Aorta (tissue), 5 donors: Measurements from ENCODE around the gene ACVR1B. TPM values are rescaled to one million over a fixed set of nuclear protein-coding genes. Genes with fewer than 3 reads are reported as not detected.

Experiments used
- ATAC-seq: fragments of 200-7000 bp; cut with Tn5 transposase; one replicate; pipeline ENCODE4 v1.9.1; 2022; ENCODE audit warnings: moderate library complexity; ENCODE audit not compliant: low FRiP score
- DNase-seq, 2 donors: peaks; one replicate each; pipeline ENCODE4 v3.0.0-alpha.2; 2020
- H3K27ac ChIP-seq, 2 donors: one replicate each; pipeline ENCODE4 v1.5.1; 2013; ENCODE audit warnings: low read length in 2 of 2, mild to moderate bottlenecking in 2 of 2, moderate library complexity in 2 of 2, control low read depth in 1 of 2, inconsistent platforms in 1 of 2, low read depth in 1 of 2
- H3K27me3 ChIP-seq, 2 donors: one replicate each; pipeline ENCODE4 v1.6.1; 2013; ENCODE audit warnings: control low read depth in 1 of 2, low read length in 1 of 2, mild to moderate bottlenecking in 1 of 2, moderate library complexity in 1 of 2; ENCODE audit not compliant: insufficient read depth in 2 of 2, control insufficient read depth in 1 of 2
- H3K36me3 ChIP-seq, 2 donors: one replicate each; pipeline ENCODE4 v1.6.1; 2013; ENCODE audit warnings: control low read depth in 1 of 2, low read length in 1 of 2, mild to moderate bottlenecking in 1 of 2; ENCODE audit not compliant: insufficient read depth in 2 of 2, control insufficient read depth in 1 of 2
- H3K4me1 ChIP-seq, 2 donors: one replicate each; pipeline ENCODE4 v1.6.1; 2013; ENCODE audit warnings: low read length in 2 of 2, control low read depth in 1 of 2, mild to moderate bottlenecking in 1 of 2, moderate library complexity in 1 of 2; ENCODE audit not compliant: insufficient read depth in 2 of 2, control insufficient read depth in 1 of 2
- H3K4me3 ChIP-seq, 2 donors: one replicate each; pipeline ENCODE4 v1.5.1; 2013; ENCODE audit warnings: low read length in 2 of 2, control low read depth in 1 of 2, mild to moderate bottlenecking in 1 of 2
- H3K9me3 ChIP-seq: one replicate; pipeline ENCODE4 v1.6.1; 2013; ENCODE audit warnings: mild to moderate bottlenecking, low read length; ENCODE audit not compliant: control insufficient read depth
- WGBS, 2 donors: extraction: QIAGEN DNeasy Blood & Tissue Kit; methylation state at CpG; one replicate each; pipeline ENCODE4 v1.1.7; 2013; 5-methylcytosine and 5-hydroxymethylcytosine counted together
- intact Hi-C, 2 donors: fragments of 100-400 bp; cut with DNase I; formaldehyde crosslinking; loops; one replicate each; pipeline versions ENCODE4 v1.14.2 to v1.15.0; 2022
- polyA plus RNA-seq, 2 donors: library from polyadenylated mRNA; stranded (reverse); fragments of 200-250 nt; gene quantifications; one replicate each; pipeline ENCODE4 v1.2.3, GENCODE V29; 2013
- total RNA-seq, 2 donors: library from RNA; stranded (reverse); fragmentation: NEBNext Ultra II Directional; extraction: Animal tissue kit (Norgen Biotek cat#: 25700); gene quantifications; one replicate each; pipeline ENCODE4 v1.2.1, GENCODE V29; 2021
- donor health status: healthy with polysubstance abuse.
- donor health status: Bipolar disorder and iron deficiency.
- donor health status: DM: no; HTN: no; CAD: no.
- donor health status: DM: no; HTN: no; CAD: no.
- donor health status: DM: yes; HTN: yes; CAD: no.

The ACVR1B gene
- total and polyA plus RNA-seq, 4 donors, result 2.3 to 24.5 (median 15.4) TPM

DNA sequence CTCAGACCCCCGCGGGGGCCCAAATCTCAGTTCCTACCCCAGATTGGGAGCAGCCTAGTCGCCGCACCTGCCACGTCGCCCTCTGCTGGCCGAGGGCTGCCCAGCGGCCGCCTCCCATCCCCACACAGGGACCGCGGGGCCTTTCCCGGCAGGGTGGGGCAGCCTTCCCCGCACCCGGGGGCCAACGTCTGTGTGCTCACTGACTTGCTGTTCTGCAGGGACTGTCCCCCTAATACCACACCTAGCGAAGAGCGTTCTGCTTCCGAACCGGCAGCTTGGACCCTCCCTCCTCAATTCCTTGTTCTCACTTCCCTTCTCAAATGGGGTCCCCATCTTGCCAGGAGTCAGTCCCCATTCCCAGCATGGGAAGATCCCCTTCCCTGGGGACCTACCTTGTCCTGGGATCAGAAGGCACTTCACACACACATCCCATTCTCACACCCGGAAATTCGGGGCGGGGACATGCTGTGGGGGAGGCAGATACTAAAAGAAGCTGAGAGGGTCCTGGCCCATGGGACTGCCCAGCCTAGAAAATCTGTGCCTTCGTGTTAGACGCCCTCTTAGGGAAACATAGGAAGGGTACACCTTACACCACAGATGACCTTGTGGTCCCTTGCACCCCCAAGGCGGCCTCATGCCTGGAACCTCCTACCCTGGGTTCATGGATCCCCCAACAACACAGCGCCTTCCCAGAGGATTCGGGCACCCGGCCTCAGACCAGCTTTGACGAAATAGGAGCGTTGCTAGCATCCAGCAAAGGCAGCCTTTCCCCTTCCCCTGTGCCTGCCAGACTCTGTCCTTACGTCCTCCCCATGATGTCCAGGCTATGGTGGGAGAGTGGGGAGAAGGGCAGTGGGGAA lies 27.8 kb upstream of the ACVR1B start:
- peak; percentile 85 for ATAC-seq
- H3K4me3 ChIP-seq, result no peak overlapping the region
- H3K4me1 ChIP-seq, result no peaks in the 10 kb centered on the region
- no peaks in the 10 kb centered on the region for H3K9me3 ChIP-seq
- no peaks in the 10 kb centered on the region for H3K36me3 ChIP-seq
- WGBS, 2 donors, result 37% methylated on average over 31 of the region's 31 CpGs
- no peak overlapping the region for H3K27ac ChIP-seq
- no peaks in the 10 kb centered on the region for H3K27me3 ChIP-seq
- peak; percentile 76 to 88 for DNase-seq
- intact Hi-C loops, result no loop called here

DNA sequence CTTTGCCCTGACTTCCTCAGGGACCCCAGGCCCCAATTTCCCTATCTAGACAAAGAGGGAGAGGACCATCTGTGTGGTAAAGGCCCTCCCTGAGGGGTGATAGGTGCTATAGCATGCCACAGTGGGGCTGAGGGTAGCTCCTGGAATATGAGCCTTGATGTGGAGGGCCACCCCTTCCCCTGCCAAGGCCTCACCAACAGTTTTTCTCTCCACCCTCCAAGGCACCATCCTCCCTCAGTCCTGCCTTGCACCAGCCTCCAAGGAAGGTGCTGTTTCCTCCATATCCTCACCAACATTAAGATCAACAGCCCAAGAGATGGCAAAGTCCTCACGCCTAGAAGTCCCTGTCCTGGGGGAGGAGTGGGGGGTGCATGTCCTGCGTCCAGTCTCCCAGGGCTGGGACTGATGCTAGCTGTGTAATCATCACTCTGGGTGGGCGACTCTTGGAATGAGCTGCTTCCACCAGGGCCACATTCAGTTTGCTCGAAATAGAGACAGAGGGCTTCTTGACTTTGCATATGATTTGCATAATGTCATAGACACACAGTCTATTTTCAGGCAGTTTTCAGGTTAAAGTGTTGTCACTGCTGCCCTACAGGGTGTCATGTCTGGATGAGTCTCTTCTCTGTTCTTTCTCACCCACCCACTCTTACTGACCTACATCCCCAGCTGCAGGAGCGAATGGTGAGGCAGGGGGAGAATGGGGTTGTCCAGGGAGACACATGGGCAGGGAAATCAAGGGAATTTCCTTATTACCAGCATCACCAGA lies 26.8 kb upstream of the ACVR1B start:
- Histone ChIP-seq H3K27me3 (no peaks in the 10 kb centered on the region), H3K9me3 (no peaks in the 10 kb centered on the region), H3K4me1 (no peaks in the 10 kb centered on the region), H3K36me3 (no peaks in the 10 kb centered on the region), H3K4me3 (no peak overlapping the region), H3K27ac (no peak overlapping the region)
- 89 to 97% methylated on average over 5 of the region's 5 CpGs for WGBS, 2 donors
- ATAC-seq, result no peak
- intact Hi-C loops, result no loop called here
- DNase-seq, result no peak

GRCh38 chr12:51925346-51926063 lies 26.0 kb upstream of the ACVR1B start:
- Histone ChIP-seq H3K9me3 (no peaks in the 10 kb centered on the region), H3K27me3 (no peaks in the 10 kb centered on the region), H3K27ac (no peak overlapping the region), H3K4me3 (no peak overlapping the region), H3K4me1 (no peaks in the 10 kb centered on the region), H3K36me3 (no peaks in the 10 kb centered on the region)
- no peak for ATAC-seq
- intact Hi-C loops, result no loop called here
- no peak for DNase-seq
- WGBS, 2 donors, result 71 to 72% methylated on average over 3 of the region's 3 CpGs

DNA sequence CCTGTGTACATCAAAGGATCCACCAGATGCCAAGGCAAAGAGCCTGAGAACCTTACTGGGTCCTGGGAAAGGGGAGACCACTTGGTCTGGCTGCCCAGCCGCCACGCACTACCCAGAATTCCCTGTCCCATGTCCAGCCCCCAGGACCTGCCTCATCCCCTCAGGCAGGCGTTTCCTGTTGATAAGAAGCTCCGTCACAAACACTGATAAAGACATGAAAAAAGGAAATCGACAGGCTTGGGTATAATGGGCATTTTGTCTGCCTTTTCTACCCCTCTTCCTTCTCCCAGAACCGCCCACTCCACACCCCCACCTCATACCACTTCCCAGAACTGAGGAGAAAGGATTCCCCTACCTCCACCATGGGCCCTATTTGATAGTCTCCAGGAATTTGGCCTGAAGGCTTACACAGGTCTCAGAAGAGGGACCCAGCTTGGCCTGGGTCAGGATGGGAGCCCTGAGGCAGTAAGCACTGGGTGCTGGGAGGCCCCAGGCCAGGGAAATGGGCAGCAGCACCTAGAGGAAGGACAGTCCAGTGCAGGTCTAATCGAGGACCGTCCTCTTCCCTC lies 25.4 kb upstream of the ACVR1B start:
- H3K27me3 ChIP-seq, result no peaks in the 10 kb centered on the region
- H3K4me3 ChIP-seq, result no peak overlapping the region
- intact Hi-C loops, result no loop called here
- DNase-seq (no peak), ATAC-seq (no peak)
- no peaks in the 10 kb centered on the region for H3K36me3 ChIP-seq
- H3K27ac ChIP-seq, result no peak overlapping the region
- 79 to 81% methylated on average over 8 of the region's 8 CpGs for WGBS, 2 donors
- no peaks in the 10 kb centered on the region for H3K9me3 ChIP-seq
- H3K4me1 ChIP-seq, result no peaks in the 10 kb centered on the region

DNA sequence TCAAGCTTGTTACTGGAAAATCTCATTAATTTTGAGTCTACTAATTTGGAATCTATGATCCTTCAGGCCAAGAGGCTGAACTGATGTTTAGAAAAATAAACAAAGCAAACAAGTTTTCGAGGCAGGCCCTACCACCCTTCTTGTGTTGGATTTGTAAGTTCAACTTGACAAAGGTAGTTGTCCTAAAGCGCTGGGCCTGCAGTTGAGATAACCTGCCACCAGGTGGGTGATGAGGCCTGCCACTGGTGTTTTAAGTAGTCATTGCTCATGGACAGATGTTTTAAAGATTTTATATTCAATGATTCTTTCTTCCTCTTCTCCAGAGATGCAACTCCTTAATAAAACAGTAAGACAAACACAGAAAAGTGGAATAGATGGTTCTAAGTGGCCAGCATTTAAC lies 24.8 kb upstream of the ACVR1B start:
- WGBS, 2 donors, result 90% methylated on average over 2 of the region's 2 CpGs
- H3K27me3 ChIP-seq, result no peaks in the 10 kb centered on the region
- no peak overlapping the region for H3K27ac ChIP-seq
- ATAC-seq (no peak), DNase-seq (no peak)
- H3K36me3 ChIP-seq, result no peaks in the 10 kb centered on the region
- H3K9me3 ChIP-seq, result no peaks in the 10 kb centered on the region
- H3K4me1 ChIP-seq, result no peaks in the 10 kb centered on the region
- H3K4me3 ChIP-seq, result no peak overlapping the region
- intact Hi-C loops, result no loop called here

DNA sequence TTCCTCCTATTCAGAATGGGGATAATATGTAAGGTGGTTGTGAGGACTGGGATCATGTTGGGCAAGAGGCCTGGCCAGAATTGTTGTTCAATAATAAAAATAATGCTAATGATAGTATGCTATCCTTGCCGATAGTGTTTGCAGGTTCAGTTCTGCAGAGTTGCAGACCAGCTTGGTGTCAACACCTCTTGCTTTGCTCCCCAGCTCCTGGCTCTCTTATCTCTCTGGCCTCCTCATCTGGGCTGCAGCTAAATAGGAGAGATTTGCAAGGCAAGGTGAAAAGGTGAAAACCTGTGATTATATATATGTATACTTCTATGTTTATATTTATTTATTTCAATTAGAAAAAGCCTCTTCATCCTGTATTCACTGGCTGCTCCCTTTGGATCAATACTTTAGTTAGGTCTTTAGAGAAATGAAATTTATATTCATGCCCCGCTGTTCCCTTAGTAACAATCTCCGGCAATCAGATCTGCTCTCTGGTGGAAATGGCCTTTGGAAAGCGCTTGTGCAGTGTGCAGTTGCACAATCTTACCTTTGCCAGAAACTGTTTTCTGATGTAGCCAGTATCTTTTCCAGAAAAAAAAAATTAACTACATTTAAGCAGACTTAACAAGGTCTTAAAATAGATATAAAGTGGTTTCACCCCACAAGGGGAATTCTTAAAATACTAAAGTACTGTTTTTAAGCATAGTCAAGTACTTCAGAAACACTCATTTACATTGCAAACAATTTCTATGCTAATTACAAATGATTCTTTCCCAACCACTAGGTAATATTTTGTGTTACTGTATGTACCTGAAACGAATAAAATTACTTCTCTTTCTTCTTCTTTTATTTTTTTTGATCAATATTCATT lies 19.1 kb upstream of the ACVR1B start:
- ATAC-seq (no peak), DNase-seq (no peak)
- Histone ChIP-seq H3K9me3 (no peaks in the 10 kb centered on the region), H3K4me3 (no peak overlapping the region), H3K4me1 (no peaks in the 10 kb centered on the region), H3K27me3 (no peaks in the 10 kb centered on the region), H3K27ac (no peak overlapping the region), H3K36me3 (no peaks in the 10 kb centered on the region)
- 90 to 93% methylated on average over 5 of the region's 5 CpGs for WGBS, 2 donors
- intact Hi-C loops, result loop anchor here in 1 of 2 donors (5.0 kb wide), 1 partner anchor 440 kb away; no protein-coding TSS in a partner anchor

DNA sequence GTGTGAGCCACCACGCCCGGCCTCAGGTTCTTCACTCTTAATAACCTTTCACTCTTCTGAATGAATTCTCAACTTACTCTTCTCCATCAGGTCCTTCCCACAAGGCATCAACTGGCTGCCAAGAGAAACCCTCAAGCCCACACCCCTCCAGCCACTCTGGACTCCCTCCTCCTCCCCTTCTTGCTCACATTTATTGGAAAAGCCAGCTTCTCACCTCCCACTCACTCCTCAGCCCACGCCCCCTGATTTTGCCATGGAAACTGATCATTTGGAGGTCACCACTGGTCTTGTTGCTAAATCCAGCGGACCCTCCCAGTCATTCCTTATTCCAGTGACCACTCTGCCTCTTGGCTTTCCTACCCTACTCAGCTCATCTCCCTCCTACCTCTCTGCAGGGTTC lies 17.4 kb upstream of the ACVR1B start:
- Histone ChIP-seq H3K4me3 (no peak overlapping the region), H3K27ac (no peak overlapping the region), H3K4me1 (no peaks in the 10 kb centered on the region), H3K27me3 (no peaks in the 10 kb centered on the region), H3K36me3 (no peaks in the 10 kb centered on the region), H3K9me3 (no peaks in the 10 kb centered on the region)
- DNase-seq (no peak), ATAC-seq (no peak)
- 97 to 100% methylated on average over 4 of the region's 4 CpGs for WGBS, 2 donors
- intact Hi-C loops, result loop anchor here in 1 of 2 donors (5.0 kb wide), 1 partner anchor 438 kb away; no protein-coding TSS in a partner anchor

DNA sequence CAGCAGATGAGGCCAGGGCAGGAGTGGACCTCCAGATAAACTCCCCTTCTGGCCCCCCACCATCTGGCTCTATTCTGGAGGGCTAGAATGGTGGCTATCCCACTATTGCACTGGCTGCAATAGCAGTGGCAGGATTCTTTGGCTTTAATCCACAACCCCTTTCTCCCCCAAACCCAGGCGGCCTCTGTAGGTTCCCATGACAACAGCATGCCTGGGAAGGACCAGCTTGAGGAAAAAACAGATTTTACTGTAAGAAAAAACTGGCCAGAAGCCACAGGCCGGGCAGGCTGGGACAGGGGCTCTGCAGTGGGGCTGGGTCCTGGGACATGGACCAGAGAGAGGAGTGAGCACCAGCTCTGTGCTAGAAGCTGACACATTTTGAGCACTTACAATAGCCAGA lies 13.6 kb upstream of the ACVR1B start:
- Histone ChIP-seq H3K4me3 (no peak overlapping the region), H3K4me1 (no peaks in the 10 kb centered on the region), H3K36me3 (no peaks in the 10 kb centered on the region), H3K27me3 (no peaks in the 10 kb centered on the region), H3K9me3 (no peaks in the 10 kb centered on the region), H3K27ac (no peak overlapping the region)
- DNase-seq, result no peak
- no peak for ATAC-seq
- WGBS, 2 donors, result 60 to 66% methylated on average over 2 of the region's 2 CpGs
- intact Hi-C loops, result no loop called here
